Astrocyte (in vitro differentiated cells and primary cell): ENCODE data around the gene BPIFB6. TPM values are rescaled to one million over a fixed set of nuclear protein-coding genes. Genes with fewer than 3 reads are reported as not detected.

ENCODE experiments used
- DNase-seq: peaks from one replicate; pipeline ENCODE4 v3.0.0-alpha.2; 2010; ENCODE audit warnings: low read depth
- FAIRE-seq: peaks from 2 replicates; lab custom pipeline; 2011; peaks lifted over from hg19 to GRCh38; lab: Jason Lieb, UNC
- H2AFZ ChIP-seq: 2 replicates; pipeline ENCODE4 v1.6.0; 2012; ENCODE audit warnings: low read depth, low read length, inconsistent platforms
- H3K27ac ChIP-seq: 2 replicates; pipeline ENCODE4 v1.5.1; 2011; ENCODE audit warnings: low read depth, low read length, inconsistent platforms
- H3K27me3 ChIP-seq: 2 replicates; pipeline ENCODE4 v1.6.0; 2011; ENCODE audit warnings: low read length, inconsistent platforms; ENCODE audit not compliant: insufficient read depth
- H3K36me3 ChIP-seq: 2 replicates; pipeline ENCODE4 v1.5.1; 2011; ENCODE audit warnings: low read length, inconsistent platforms; ENCODE audit not compliant: insufficient read depth
- H3K4me1 ChIP-seq: 2 replicates; pipeline ENCODE4 v1.5.1; 2011; ENCODE audit warnings: low read length, inconsistent platforms; ENCODE audit not compliant: insufficient read depth
- H3K4me2 ChIP-seq: 2 replicates; pipeline ENCODE4 v1.6.0; 2012; ENCODE audit warnings: low read length, inconsistent platforms
- H3K4me3 ChIP-seq: 2 replicates; pipeline ENCODE4 v1.5.1; 2011; ENCODE audit warnings: low read depth, mild to moderate bottlenecking, low read length, inconsistent platforms; ENCODE audit not compliant: insufficient read depth
- H3K79me2 ChIP-seq: 2 replicates; pipeline ENCODE4 v1.6.0; 2012; ENCODE audit warnings: mild to moderate bottlenecking, low read length, inconsistent platforms; ENCODE audit not compliant: insufficient read depth
- H3K9ac ChIP-seq: 2 replicates; pipeline ENCODE4 v1.6.0; 2012; ENCODE audit warnings: mild to moderate bottlenecking, low read length, inconsistent platforms
- H3K9me3 ChIP-seq: 2 replicates; pipeline ENCODE4 v1.5.1; 2012; ENCODE audit warnings: low read depth, mild to moderate bottlenecking, low read length, inconsistent platforms; ENCODE audit not compliant: insufficient read depth
- H4K20me1 ChIP-seq: 2 replicates; pipeline ENCODE4 v1.6.0; 2012; ENCODE audit warnings: low read length, inconsistent platforms; ENCODE audit not compliant: insufficient read depth
- H3K27ac Mint-ChIP-seq: one replicate; pipeline ENCODE4 v1.8.0; 2021; ENCODE audit warnings: mild to moderate bottlenecking, mixed read lengths; ENCODE audit not compliant: unreplicated experiment
- H3K27me3 Mint-ChIP-seq: one replicate; pipeline ENCODE4 v1.8.0; 2021; ENCODE audit warnings: low read depth, mixed read lengths; ENCODE audit not compliant: unreplicated experiment
- H3K36me3 Mint-ChIP-seq: one replicate; pipeline ENCODE4 v1.8.0; 2021; ENCODE audit warnings: low read depth, mixed read lengths; ENCODE audit not compliant: unreplicated experiment
- H3K4me1 Mint-ChIP-seq: one replicate; pipeline ENCODE4 v1.8.0; 2021; ENCODE audit warnings: low read depth, mixed read lengths; ENCODE audit not compliant: unreplicated experiment
- H3K4me3 Mint-ChIP-seq: one replicate; pipeline ENCODE4 v1.8.0; 2021; ENCODE audit warnings: mild to moderate bottlenecking, moderate library complexity, mixed read lengths; ENCODE audit not compliant: unreplicated experiment
- H3K9me3 Mint-ChIP-seq: one replicate; pipeline ENCODE4 v1.8.0; 2021; ENCODE audit warnings: mild to moderate bottlenecking, mixed read lengths; ENCODE audit not compliant: unreplicated experiment
- EZH2 ChIP-seq: IDR thresholded peaks from 2 replicates; pipeline ENCODE4 v1.6.1; 2012; ENCODE audit warnings: mild to moderate bottlenecking, low read length, inconsistent platforms; ENCODE audit not compliant: insufficient read depth
- total RNA-seq: library from RNA; stranded (reverse); gene quantifications from 2 replicates; pipeline ENCODE4 v1.2.1, GENCODE V29; 2021
- TF ChIP-seq, protein P1 (sequence below): IDR thresholded peaks from 2 replicates; pipeline ENCODE4 v1.5.1; 2011; ENCODE audit warnings: low read depth, mild to moderate bottlenecking, inconsistent platforms, low read length, moderate library complexity; ENCODE audit not compliant: insufficient read depth

The BPIFB6 gene
- total RNA-seq, 1 donor from 2014 or later: not detected

DNA sequence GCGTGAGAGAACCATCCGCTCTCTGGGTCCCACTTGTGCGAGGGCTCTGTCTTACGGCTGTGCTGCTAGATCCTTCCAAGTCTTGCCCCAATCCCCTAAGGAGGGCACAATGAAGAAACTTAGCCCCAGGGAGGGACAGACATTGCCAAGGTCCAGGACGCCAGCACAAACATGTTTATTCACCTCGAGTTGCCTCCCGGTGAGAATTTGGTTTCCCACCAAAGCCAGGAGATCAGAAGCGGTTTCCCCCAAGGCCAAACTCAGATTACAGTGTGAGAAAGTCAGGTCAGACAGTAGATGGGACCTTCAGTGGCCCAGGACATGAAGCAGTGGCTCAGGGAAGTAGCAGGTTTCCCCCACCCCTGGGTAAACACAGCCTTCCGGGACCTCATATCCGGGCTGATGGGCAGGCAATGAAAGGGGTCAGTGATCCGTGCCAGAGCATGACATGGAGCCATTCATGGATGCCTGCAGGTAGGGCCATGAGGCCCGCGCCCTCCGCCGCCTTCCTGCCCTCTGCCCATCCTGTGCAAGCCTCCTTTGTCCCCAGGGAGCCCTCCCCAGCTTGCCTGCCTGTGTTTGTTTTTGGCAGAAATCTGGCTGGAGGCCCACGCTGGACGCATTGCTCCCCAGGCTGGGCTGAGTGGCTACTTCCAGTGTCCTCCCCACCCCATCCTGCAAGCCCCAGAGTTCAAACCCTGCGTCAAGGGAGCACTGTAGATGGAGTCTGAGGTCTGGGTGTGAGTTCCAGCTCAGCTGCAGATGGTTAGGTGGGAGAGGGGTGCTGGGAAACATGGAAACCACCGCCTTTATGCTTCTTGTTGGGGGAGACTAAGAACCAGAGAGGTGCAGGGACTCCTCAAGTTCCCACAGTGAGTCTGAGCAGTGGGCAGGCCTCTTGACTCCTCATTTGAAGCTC lies 22.0 kb upstream of the BPIFB6 start:
- no peak overlapping the region for H3K4me3 Mint-ChIP-seq
- no peaks in the 10 kb centered on the region for H3K36me3 Mint-ChIP-seq
- H3K9me3 ChIP-seq: no peaks in the 10 kb centered on the region
- H3K9me3 Mint-ChIP-seq: peaks cover 2% of the 10 kb centered on the region
- no peak overlapping the region for H3K9ac ChIP-seq
- H3K4me1 Mint-ChIP-seq: no peaks in the 10 kb centered on the region
- no peak overlapping the region for H3K4me3 ChIP-seq
- no peaks in the 10 kb centered on the region for H3K27me3 ChIP-seq
- DNase-seq (no peak), FAIRE-seq (no peak)
- TF ChIP-seq, protein P1, sequence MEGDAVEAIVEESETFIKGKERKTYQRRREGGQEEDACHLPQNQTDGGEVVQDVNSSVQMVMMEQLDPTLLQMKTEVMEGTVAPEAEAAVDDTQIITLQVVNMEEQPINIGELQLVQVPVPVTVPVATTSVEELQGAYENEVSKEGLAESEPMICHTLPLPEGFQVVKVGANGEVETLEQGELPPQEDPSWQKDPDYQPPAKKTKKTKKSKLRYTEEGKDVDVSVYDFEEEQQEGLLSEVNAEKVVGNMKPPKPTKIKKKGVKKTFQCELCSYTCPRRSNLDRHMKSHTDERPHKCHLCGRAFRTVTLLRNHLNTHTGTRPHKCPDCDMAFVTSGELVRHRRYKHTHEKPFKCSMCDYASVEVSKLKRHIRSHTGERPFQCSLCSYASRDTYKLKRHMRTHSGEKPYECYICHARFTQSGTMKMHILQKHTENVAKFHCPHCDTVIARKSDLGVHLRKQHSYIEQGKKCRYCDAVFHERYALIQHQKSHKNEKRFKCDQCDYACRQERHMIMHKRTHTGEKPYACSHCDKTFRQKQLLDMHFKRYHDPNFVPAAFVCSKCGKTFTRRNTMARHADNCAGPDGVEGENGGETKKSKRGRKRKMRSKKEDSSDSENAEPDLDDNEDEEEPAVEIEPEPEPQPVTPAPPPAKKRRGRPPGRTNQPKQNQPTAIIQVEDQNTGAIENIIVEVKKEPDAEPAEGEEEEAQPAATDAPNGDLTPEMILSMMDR: no peak
- TF ChIP-seq EZH2: no peak
- no peaks in the 10 kb centered on the region for H4K20me1 ChIP-seq
- no peak overlapping the region for H3K27ac Mint-ChIP-seq
- peaks cover 35% of the 10 kb centered on the region for H3K27me3 Mint-ChIP-seq
- no peak overlapping the region for H3K4me2 ChIP-seq
- H3K79me2 ChIP-seq: no peaks in the 10 kb centered on the region
- no peak overlapping the region for H2AFZ ChIP-seq
- H3K36me3 ChIP-seq: no peaks in the 10 kb centered on the region
- H3K27ac ChIP-seq: no peak overlapping the region
- no peaks in the 10 kb centered on the region for H3K4me1 ChIP-seq

DNA sequence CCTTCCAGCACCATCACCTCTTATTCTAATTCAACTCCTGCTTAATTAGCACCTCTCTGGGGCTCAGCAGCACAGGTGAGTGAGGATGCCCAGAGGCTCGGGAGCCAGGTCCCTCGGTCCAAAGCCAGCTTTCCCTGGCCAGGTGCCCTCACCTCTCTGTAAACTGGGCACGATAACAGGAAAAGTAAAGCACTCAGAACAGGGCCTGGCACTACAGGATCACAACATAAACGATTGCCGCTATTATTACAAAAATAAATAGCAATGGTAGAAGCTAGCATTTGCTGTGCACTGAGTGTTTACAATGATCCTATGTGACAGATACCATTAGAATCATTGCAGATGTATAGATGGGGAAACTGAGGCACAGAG lies 21.3 kb upstream of the BPIFB6 start:
- Mint-ChIP-seq H3K4me3 (no peak overlapping the region), H3K27ac (no peak overlapping the region), H3K4me1 (no peaks in the 10 kb centered on the region), H3K9me3 (peaks cover 2% of the 10 kb centered on the region), H3K27me3 (peaks cover 40% of the 10 kb centered on the region), H3K36me3 (no peaks in the 10 kb centered on the region)
- Histone ChIP-seq H3K4me2 (no peak overlapping the region), H3K36me3 (no peaks in the 10 kb centered on the region), H3K4me3 (no peak overlapping the region), H3K79me2 (no peaks in the 10 kb centered on the region), H3K4me1 (no peaks in the 10 kb centered on the region), H4K20me1 (no peaks in the 10 kb centered on the region), H3K27ac (no peak overlapping the region), H2AFZ (no peak overlapping the region), H3K27me3 (no peaks in the 10 kb centered on the region), H3K9me3 (no peaks in the 10 kb centered on the region), H3K9ac (no peak overlapping the region)
- TF ChIP-seq, protein P1: no peak
- TF ChIP-seq EZH2: no peak
- FAIRE-seq: no peak
- DNase-seq: no peak
